Measurements from ENCODE around the gene ZC3H10.

DNA sequence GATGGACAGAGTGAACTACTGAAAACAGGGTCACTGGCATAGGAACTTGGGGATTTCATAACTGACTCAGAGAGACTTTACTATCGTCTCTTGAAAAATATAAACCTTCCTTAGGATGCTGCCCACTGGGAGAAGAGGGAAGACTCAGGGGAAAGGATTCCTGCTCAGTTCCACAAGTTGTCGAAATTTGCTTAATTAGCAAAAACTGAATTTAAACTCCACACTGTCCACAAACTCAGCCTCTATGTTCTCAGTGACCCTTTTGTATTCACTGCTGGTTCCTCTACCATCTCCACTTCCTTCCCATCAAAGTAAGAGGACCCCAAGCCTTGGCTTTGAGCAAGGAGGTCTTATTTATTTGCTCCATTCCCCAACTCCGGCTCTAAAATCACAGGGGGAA lies 27.2 kb downstream of the ZC3H10 start:
- no peak for TF ChIP-seq FOXA1 (IDR thresholded peaks at IDR 0.05)
- TF ChIP-seq ZNF384 (IDR thresholded peaks at IDR 0.05), result no peak

All from HEK293T (cell line).